Measurements from ENCODE around the gene USP6NL. TPM values are rescaled to one million over a fixed set of nuclear protein-coding genes. Genes with fewer than 3 reads are reported as not detected.
"Not testable (repeated sequence)": the region's sequence is repeated elsewhere in the genome, so short reads cannot be mapped to it uniquely, and the experiment has no call there.

USP6NL gene
- total RNA-seq, 1 experiment from 2014 or later: 11.5 TPM

- DNase-seq (ENCODE audit: low read depth in 1 of 2, low spot score in 2 of 2): no peak
- Histone ChIP-seq H3K27me3 (replicated peaks) (no peaks in the 10 kb centered on the region), H3K4me3 (no peak overlapping the region), H3K4me1 (replicated peaks) (no peaks in the 10 kb centered on the region), H3K36me3 (no peaks in the 10 kb centered on the region), H3K9me3 (replicated peaks) (no peaks in the 10 kb centered on the region), H3K27ac (no peak overlapping the region)
These were observed 109.8 kb downstream of the USP6NL start for GRCh38 chr10:11501600-11501999.

GRCh38 chr10:11499425-11500071, 111.9 kb downstream of the USP6NL start:
- Histone ChIP-seq H3K36me3 (no peaks in the 10 kb centered on the region), H3K27me3 (replicated peaks) (no peaks in the 10 kb centered on the region), H3K4me3 (no peak overlapping the region), H3K9me3 (replicated peaks) (no peaks in the 10 kb centered on the region), H3K4me1 (replicated peaks) (no peaks in the 10 kb centered on the region), H3K27ac (no peak overlapping the region)
- DNase-seq (ENCODE audit: low read depth in 1 of 2, low spot score in 2 of 2): no peak

DNA sequence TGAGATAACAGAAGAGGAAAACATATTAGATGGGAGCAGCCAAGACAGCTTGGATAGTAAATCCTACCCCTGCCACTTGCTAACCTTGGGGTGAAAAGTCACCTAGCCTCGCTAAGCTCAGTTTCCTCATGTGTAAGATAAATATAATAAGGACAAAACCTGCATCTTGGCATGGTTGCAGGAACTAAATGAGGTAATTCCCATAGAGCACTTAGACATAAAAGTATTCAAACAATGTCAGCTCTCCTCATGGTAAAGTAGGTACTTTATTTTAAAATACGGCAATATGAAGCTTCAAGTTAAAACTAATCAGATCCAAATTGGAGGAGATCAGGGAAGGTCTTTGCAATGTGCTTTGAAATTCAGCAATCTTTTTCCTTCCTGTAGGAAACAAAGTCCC, 113.1 kb downstream of the USP6NL start:
- H3K4me1 ChIP-seq (replicated peaks): no peaks in the 10 kb centered on the region
- no peaks in the 10 kb centered on the region for H3K9me3 ChIP-seq (replicated peaks)
- DNase-seq (ENCODE audit: low read depth in 1 of 2, low spot score in 2 of 2): no peak
- no peaks in the 10 kb centered on the region for H3K27me3 ChIP-seq (replicated peaks)
- no peak overlapping the region for H3K27ac ChIP-seq
- H3K36me3 ChIP-seq: no peaks in the 10 kb centered on the region
- H3K4me3 ChIP-seq: no peak overlapping the region

GRCh38 chr10:11494923-11495322, 116.5 kb downstream of the USP6NL start:
- not testable (repeated sequence) for H3K27me3 ChIP-seq (replicated peaks); H3K4me1 ChIP-seq (replicated peaks); H3K36me3 ChIP-seq; H3K27ac ChIP-seq; H3K9me3 ChIP-seq (replicated peaks); H3K4me3 ChIP-seq
- DNase-seq (ENCODE audit: low read depth in 1 of 2, low spot score in 2 of 2): peak in 1 of 2 experiments; percentile 56

- H3K27me3 ChIP-seq (replicated peaks): no peaks in the 10 kb centered on the region
- H3K4me3 ChIP-seq: no peak overlapping the region
- DNase-seq (ENCODE audit: low read depth in 1 of 2, low spot score in 2 of 2): no peak
- H3K36me3 ChIP-seq: peaks cover 3% of the 10 kb centered on the region; the same call in 1 of the 2 replicates
- H3K4me1 ChIP-seq (replicated peaks): no peaks in the 10 kb centered on the region
- no peaks in the 10 kb centered on the region for H3K9me3 ChIP-seq (replicated peaks)
- no peak overlapping the region for H3K27ac ChIP-seq
These were observed 117.8 kb downstream of the USP6NL start for GRCh38 chr10:11493646-11494045.

- H3K9me3 ChIP-seq (replicated peaks): no peaks in the 10 kb centered on the region
- DNase-seq (ENCODE audit: low read depth in 1 of 2, low spot score in 2 of 2): no peak
- no peak overlapping the region for H3K4me3 ChIP-seq
- no peaks in the 10 kb centered on the region for H3K4me1 ChIP-seq (replicated peaks)
- H3K27me3 ChIP-seq (replicated peaks): no peaks in the 10 kb centered on the region
- peaks cover 3% of the 10 kb centered on the region; the same call in 1 of the 2 replicates for H3K36me3 ChIP-seq
- no peak overlapping the region for H3K27ac ChIP-seq
These were observed 120.4 kb downstream of the USP6NL start for GRCh38 chr10:11491087-11491486.

DNA sequence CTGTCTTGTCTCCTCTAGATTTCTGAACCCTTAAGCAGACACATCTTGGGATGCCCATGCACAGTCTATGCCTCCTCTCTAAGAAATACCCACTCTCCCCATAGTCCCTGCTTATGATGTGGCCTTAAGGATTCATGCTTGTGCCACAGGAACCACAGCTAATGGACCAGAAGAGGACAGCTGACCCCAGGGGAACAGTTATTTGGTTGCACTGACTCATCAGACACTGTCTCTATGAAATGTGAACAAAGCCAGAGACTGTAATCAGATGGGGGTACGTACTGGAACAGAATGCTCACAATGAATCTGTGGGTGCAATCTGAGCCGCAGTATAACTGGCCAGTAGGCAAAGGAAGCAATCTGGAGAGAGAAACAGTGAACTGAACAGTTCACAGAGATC, 121.9 kb downstream of the USP6NL start:
- no peak for DNase-seq (ENCODE audit: low read depth in 1 of 2, low spot score in 2 of 2)

GRCh38 chr10:11488126-11488525, 123.3 kb downstream of the USP6NL start:
- no peak for DNase-seq (ENCODE audit: low read depth in 1 of 2, low spot score in 2 of 2)

More for the DNA sequence above, 121.9 kb downstream of the USP6NL start:
- Histone ChIP-seq H3K9me3 (replicated peaks) (no peaks in the 10 kb centered on the region), H3K4me3 (no peak overlapping the region), H3K27ac (no peak overlapping the region), H3K4me1 (replicated peaks) (no peaks in the 10 kb centered on the region), H3K36me3 (peaks cover 3% of the 10 kb centered on the region; the same call in 1 of the 2 replicates), H3K27me3 (replicated peaks) (no peaks in the 10 kb centered on the region)

DNA sequence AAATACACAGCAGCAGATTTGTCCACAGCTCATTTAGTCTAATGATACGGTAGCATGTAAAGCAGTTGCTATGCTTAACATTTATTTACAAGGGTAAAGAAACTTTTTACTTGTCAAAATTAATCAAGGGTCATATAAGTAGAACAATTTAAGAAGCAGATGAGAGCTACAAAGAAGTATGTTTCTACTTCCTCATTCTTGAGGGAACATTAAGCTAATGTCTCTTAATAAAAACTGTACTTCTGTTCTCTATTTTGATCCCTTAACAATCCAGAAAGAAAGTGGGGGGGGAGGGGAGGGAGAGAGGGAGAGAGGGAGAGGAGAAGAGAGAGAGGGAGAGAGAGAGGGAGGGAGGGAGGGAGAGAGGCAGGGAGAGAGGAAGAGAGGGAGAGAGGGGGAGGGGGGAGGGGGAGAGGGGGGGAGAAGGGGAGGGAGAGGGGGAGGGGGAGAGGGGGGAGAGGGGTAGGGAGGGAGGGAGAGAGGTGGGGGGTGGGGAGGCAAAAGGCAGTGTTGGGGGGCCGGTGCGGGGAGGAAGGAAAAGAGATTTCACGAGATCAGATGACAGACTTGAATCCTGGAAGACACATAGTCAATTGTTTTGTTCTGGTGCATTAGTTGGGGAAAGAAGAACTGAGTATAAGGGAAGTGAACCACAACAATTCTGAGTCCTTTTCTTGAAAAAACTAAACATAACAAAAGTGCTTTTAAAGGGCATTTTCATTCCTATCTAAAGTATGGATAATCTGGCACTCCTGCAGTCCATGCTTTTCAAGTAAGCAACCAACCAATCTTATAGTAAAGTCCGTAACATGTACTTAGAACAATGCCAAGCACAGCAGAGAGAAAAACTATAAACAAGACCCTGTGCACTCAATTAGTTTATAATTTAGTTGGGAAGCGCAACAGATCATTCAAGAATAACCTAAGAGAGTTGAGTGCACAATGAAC, 128.0 kb downstream of the USP6NL start:
- H3K4me1 ChIP-seq (replicated peaks): no peaks in the 10 kb centered on the region
- H3K9me3 ChIP-seq (replicated peaks): no peaks in the 10 kb centered on the region
- DNase-seq (ENCODE audit: low read depth in 1 of 2, low spot score in 2 of 2): no peak
- no peaks in the 10 kb centered on the region for H3K36me3 ChIP-seq
- no peak overlapping the region for H3K27ac ChIP-seq
- no peaks in the 10 kb centered on the region for H3K27me3 ChIP-seq (replicated peaks)
- no peak overlapping the region for H3K4me3 ChIP-seq

More at GRCh38 chr10:11488126-11488525, 123.3 kb downstream of the USP6NL start:
- no peaks in the 10 kb centered on the region for H3K4me1 ChIP-seq (replicated peaks)
- no peak overlapping the region for H3K27ac ChIP-seq
- H3K36me3 ChIP-seq: peaks cover 3% of the 10 kb centered on the region; the same call in 1 of the 2 replicates
- H3K4me3 ChIP-seq: no peak overlapping the region
- no peaks in the 10 kb centered on the region for H3K9me3 ChIP-seq (replicated peaks)
- no peaks in the 10 kb centered on the region for H3K27me3 ChIP-seq (replicated peaks)

GRCh38 chr10:11482306-11482705, 129.1 kb downstream of the USP6NL start:
- H3K4me1 ChIP-seq (replicated peaks): no peaks in the 10 kb centered on the region
- H3K4me3 ChIP-seq: no peak overlapping the region
- no peaks in the 10 kb centered on the region for H3K36me3 ChIP-seq
- H3K27ac ChIP-seq: no peak overlapping the region
- no peak for DNase-seq (ENCODE audit: low read depth in 1 of 2, low spot score in 2 of 2)
- no peaks in the 10 kb centered on the region for H3K27me3 ChIP-seq (replicated peaks)
- H3K9me3 ChIP-seq (replicated peaks): no peaks in the 10 kb centered on the region

DNA sequence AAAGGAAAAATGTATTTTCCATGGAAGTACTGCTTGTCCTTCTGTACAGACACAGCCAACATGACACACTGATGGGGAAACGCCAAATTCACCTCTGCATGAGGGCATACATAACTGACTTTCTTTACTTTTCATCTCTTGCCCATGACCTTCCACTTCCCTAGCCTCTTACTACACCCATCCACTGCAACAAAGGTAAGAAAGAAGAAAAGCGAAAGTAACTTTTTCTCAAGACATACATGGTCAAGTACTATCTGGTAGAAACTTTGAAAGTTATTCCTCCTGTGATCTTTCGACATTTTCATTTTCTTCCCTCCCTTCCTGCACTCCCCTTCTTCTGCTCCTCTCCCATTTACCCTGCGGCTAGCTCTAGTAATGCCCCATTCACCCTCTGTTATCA, 130.8 kb downstream of the USP6NL start:
- Histone ChIP-seq H3K27ac (no peak overlapping the region), H3K27me3 (replicated peaks) (no peaks in the 10 kb centered on the region), H3K4me3 (no peak overlapping the region), H3K9me3 (replicated peaks) (no peaks in the 10 kb centered on the region), H3K4me1 (replicated peaks) (no peaks in the 10 kb centered on the region), H3K36me3 (no peaks in the 10 kb centered on the region)
- DNase-seq (ENCODE audit: low read depth in 1 of 2, low spot score in 2 of 2): no peak

GRCh38 chr10:11479300-11479699, 132.2 kb downstream of the USP6NL start:
- Histone ChIP-seq H3K4me3 (no peak overlapping the region), H3K27me3 (replicated peaks) (no peaks in the 10 kb centered on the region), H3K4me1 (replicated peaks) (no peaks in the 10 kb centered on the region), H3K27ac (no peak overlapping the region), H3K36me3 (no peaks in the 10 kb centered on the region), H3K9me3 (replicated peaks) (no peaks in the 10 kb centered on the region)
- no peak for DNase-seq (ENCODE audit: low read depth in 1 of 2, low spot score in 2 of 2)

GRCh38 chr10:11478807-11479206, 132.6 kb downstream of the USP6NL start:
- DNase-seq (ENCODE audit: low read depth in 1 of 2, low spot score in 2 of 2): no peak

GRCh38 chr10:11475831-11476434, 135.5 kb downstream of the USP6NL start:
- no peak overlapping the region for H3K27ac ChIP-seq
- H3K4me3 ChIP-seq: no peak overlapping the region
- DNase-seq (ENCODE audit: low read depth in 1 of 2, low spot score in 2 of 2): no peak
- H3K9me3 ChIP-seq (replicated peaks): no peaks in the 10 kb centered on the region
- no peaks in the 10 kb centered on the region for H3K36me3 ChIP-seq
- no peaks in the 10 kb centered on the region for H3K4me1 ChIP-seq (replicated peaks)
- no peaks in the 10 kb centered on the region for H3K27me3 ChIP-seq (replicated peaks)

More at GRCh38 chr10:11478807-11479206, 132.6 kb downstream of the USP6NL start:
- no peaks in the 10 kb centered on the region for H3K4me1 ChIP-seq (replicated peaks)
- no peaks in the 10 kb centered on the region for H3K36me3 ChIP-seq
- no peaks in the 10 kb centered on the region for H3K27me3 ChIP-seq (replicated peaks)
- H3K4me3 ChIP-seq: no peak overlapping the region
- H3K9me3 ChIP-seq (replicated peaks): no peaks in the 10 kb centered on the region
- H3K27ac ChIP-seq: no peak overlapping the region
